HG02870 (cell line): Measurements from ENCODE around the gene TAT.
"Not testable (repeated sequence)": the region's sequence is repeated elsewhere in the genome, so short reads cannot be mapped to it uniquely, and the experiment has no call there.

Experiments used
- ATAC-seq: cut with Tn5 transposase; IDR thresholded peaks from one replicate; pipeline ENCODE4 v1.9.1; 2021; ENCODE audit warnings: mild to moderate bottlenecking, moderate library complexity; ENCODE audit not compliant: unreplicated experiment

TAT gene

DNA sequence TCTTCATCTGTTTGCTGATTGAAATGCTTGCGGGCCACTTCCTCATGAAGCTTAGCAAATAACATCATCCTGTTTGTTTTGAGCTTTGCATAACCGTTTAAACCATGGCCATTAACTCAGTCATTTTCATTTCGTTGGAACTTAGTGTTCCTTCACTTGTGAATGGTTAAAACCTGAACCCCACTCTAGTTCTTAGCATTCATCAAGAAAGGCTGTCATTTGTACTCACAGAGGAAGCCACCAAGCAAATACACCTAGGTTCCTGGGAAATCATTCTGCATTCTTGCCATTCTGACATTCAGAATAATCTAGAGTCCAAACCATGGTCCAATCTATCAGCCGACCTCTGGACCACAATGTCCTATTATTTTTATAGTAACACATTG, 8.4 kb upstream of the TAT start:
- no peak for ATAC-seq

DNA sequence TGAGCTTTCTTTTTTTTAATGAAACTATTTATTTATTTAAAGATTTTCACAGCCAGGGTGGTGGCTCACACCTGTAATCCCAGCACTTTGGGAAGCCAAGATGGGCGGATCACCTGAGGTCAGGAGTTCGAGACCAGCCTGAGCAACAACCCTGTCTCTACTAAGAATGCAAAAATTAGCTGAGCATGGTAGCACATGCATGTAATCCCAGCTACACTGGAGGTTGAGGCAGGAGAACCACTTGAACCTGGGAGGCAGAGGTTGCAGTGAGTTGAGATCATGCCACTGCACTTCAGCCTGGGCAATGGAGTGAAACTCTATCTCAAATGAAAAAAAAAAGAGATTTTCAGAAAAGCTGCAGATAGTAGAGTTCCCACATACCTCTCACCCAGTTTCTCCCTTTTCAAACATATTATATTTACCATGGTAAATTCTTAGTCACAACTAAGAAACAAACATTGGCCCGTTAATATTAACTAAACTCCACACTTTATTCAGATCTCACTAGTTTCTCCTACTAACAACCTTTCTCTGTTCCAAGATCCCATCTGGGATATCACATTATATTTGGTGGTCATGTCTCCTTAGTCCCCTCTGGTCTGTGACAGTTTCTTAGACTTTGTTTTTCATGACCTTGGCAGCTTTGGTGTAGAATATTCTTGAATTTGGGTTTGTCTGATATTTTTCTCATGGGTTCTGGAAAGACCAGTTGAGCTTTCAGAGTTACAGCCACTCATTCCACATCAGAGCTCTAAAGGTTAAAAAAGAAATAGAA, 7.8 kb upstream of the TAT start:
- no peak for ATAC-seq

DNA sequence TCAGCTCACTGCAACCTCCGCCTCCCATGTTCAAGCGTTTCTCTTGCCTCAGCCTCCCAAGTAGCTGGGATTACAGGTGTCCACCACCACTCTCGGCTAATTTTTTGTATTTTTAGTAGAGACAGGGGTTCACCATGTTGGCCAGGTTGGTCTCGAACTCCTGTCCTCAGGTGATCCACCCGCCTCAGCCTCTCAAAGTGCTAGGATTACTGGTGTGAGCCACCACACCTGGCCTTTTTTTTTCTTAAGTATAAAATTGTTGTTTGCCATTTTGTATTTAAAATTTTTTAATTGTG, 5.6 kb upstream of the TAT start:
- ATAC-seq, result not testable (repeated sequence)

DNA sequence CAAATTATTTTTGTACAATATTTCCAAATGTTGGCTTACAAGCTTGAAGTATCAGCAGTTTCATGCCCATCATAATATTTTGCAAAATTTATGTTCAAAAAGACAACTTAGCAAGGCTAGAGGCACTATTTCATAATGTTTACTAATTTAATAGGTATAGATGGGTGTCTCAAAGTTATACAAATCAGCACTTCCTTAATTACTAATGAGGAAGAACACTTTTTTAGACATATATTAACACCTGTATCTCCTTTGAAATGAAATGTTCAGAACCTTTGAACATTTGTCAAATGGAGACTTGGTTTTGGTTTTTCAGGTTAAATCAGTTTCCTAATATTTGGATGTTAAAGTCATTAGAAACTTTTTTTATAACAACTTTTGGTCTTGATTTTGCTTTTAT, 2.2 kb downstream of the TAT start:
- ATAC-seq, result no peak

DNA sequence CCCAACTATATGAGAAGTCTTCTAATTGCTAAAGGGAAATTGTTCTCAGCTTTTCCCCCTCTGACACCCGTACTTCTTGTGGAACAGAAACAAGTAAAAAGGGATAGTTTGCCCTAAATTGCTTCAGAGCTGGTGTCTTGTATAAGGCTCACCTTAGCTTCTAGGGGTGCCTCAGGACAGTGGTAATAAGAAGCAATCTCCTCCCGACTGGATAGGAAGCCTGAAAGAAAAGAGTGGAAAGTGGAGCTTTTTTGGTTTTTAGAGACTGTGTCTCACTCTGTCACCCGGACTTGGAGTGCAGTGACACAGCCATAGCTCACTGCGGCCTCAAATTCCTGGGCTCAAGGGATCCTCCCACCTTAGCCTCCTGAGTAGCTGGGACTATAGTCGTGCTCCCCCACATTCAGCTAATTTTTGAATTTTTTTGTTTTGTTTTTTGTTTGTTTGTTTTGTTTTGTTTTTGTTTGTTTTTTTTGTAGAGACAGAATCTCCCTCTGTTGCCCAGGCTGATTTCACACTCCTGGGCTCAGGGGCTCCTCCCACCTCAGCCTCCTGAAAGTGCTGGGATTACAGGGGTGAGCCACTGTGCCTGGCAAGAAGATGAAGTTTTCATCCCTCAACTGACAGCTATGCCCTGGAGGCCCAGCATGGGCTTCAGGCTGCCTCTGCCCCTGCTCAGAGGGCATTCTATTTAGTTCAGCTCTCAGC, 3.4 kb downstream of the TAT start:
- ATAC-seq, result no peak

DNA sequence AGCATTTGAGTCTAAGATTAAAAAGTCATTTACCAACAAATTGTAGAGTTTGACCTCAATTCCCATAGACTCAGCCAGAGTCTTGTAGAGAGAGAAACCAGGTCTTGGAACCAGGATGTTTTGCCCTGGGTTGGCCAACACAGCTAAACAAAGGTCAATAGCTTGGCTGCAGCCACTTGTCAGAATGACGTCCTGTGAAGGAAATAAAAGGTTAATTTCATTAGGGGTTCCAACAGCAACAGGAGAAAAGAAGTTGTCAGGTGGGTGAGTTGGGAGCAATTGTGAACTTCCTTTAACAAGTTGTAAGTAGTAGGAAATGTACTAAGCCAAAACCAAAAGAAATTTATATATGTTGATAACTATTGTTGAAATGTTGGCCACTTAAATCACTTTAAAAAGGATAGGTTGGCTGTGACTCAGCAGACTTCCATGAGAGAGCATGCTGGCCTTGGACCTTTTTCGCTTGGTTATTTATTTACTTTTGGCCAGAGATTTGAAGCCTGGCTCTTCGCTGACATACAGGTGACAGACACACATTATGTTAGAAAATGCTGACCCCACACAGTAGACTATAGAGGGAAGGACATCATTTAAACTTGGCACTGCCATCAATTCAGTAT, 4.3 kb downstream of the TAT start:
- no peak for ATAC-seq

DNA sequence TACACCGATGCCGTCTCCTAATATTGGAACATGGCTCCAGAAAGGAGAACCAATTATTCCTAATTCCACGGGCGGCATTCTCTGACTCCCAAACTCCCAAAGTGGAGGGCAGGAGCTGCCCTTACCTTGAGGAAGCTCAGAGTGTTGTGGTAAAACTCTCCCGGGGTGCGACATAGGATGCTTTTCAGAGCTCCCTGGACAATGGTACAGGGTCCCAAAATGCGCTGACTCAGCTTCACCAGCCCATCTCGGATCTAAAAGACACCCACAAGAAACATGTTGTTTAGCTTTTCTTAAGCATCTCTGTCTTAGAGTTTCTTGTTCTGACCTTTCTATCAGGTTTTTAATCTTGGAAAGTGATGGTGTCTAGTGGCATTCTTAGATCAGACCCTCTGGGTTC, 6.7 kb downstream of the TAT start:
- ATAC-seq, result no peak

DNA sequence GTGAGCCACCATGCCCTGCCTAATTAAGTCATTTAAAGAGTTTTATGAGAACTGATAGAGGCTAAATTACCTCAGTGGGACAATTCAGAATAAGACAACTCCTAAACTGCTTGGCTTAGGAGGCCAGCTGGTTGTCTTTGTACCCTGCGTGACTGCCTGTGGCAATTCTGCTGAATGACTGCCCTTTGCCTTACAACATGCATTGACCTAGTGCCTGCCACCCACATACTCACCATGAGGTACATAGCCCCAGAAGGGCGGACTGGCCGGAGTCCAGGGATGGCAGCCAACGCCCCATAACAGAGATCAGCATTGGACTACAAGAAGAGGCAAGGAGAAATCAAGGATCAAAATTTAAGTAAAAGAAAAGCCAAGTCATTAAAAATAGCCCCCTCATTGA, 7.3 kb downstream of the TAT start:
- ATAC-seq, result no peak

DNA sequence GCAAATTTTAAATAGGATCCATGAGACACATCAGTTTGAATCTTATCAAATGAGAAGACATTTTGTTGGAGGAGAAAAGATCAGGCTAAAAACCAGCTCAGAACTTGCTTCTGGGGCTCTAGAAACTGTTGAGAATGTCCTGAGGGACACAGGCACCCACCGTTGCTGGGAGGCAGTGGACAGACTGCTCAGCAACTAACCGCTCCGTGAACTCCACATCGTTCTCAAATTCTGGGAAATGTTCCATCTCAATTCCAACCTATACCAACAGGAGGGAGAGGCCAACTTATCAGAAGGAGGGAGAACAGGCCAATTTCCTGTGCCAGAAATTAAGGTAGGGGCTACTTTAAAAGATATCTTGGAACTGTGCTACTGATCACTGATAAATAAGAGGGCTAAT, 8.3 kb downstream of the TAT start:
- no peak for ATAC-seq

DNA sequence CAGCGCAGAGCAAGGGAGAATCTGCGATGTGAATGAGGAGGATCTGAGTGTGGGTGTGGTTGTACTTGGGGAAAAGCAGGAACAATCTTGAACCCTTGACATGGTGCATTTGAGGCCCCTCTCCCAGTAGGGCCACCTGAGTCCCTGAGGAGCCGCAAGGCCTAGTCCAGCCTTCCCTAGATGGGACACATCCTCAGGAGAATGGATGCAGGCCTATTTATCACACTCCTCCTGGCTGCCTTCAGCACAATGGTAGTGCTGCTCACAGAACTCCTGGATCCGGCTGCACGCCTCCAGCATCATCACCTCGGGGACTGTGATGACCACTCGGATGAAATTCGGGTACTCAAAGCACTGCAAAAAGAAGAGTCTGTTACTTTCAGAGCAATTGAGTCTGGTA, 9.0 kb downstream of the TAT start:
- ATAC-seq, result no peak

DNA sequence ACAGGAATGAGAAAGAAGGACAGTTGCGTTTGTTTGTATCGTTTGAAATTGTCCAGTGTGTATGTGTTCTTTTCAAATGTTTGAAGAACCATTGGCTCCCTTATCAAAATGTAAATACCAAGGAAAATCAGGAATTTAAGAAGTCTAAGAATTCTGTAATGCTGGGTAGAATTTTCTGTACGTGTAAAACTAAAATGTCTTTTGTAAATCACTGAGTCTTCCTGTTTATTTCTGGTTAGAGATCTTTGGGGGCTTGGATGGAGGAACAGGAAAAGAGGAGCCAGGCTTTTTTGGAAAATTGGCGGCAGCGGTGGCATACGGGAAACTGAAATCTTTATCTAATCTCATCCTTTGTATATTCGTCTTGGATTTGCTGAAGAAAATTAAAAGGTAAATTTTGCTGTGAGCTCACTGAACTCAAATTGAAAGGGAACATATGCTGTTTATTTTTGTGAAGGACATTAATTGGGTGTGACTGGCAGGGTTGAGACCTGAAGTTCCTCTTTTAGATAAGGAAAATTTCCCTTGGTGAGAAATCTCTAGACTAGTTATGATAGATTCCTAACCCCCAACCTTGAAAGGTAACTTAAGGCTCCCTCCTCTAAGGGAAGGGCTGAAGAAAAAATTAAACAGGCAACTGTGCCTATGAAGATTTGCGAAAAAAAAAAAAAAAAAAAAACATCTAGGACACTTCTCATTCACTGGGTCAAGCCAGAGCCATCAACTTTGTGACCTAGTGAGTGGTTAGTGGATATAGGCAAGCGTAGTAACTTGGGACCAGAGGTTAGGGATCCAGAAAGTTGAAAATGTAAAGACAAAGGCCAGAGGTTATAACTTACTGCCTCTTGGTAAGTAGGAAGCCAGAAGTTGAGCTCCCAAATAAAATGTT, 10.8 kb downstream of the TAT start:
- ATAC-seq, result no peak

DNA sequence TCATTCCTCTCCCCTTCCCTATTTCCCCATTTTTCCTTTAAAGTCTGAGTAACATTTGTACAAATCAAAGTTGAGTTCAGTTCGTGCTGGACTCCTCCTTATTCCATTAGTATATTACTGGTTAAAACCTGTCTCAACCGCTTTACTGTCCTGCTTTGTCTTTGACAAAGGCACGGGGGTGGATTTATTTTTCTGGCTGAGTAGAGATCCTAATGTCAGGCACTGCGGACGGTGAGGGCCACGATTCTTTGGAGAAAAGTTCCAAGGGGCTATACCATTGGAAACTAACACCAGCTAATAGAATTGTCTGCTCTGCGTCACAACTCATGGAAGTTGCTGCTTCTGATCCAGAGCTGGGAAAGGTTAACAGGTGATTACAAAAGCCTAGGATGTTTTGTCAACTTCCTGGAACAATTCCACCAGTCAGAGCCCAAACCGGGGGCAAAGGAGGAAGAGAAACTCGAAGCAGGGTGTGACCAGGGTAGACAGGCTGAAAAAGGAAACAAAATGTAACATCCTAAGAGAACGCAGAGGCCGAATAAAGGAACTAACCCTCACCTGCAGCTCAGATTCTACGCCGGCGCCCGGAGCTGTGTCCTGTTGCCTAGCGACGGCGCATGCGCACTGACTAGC, 12.4 kb downstream of the TAT start:
- peak; percentile 89 for ATAC-seq

DNA sequence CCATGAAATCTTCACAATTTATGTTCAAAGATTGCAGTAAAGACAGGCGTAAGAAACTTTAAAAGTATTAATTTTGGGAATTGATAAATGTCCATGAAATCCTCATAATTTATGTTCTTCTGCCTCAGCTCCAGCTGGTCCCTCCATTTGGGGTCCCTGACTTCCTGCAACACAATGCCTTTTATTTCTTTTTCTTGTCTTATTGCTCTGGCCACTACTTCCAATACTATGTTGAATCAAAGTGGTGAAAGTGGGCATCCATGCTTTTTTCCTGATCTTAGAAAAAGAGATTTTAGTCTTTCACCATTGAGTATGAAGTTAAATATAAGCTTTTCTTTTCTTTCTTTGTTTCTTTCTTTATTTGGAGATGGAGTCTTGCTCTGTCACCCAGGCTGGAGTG, 14.3 kb downstream of the TAT start:
- ATAC-seq, result no peak

DNA sequence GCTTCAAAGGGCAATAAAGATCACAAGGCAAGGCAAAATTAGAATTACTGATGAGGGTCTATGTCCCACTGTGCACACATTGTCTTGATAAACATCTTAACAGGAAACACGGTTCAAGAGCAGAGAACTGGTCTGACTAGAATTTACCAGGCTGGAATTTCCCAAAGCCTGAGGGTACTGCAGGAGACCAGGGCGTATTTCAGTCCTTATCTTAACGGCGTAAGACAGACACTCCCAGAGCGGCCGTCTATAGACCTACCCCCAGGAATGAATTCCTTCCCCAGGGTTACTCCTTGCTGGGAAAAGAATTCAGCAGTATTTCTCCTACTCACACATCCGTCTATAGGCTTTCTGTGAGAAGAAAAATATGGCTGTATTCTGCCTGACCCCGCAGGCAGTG, 15.0 kb downstream of the TAT start:
- not testable (repeated sequence) for ATAC-seq

DNA sequence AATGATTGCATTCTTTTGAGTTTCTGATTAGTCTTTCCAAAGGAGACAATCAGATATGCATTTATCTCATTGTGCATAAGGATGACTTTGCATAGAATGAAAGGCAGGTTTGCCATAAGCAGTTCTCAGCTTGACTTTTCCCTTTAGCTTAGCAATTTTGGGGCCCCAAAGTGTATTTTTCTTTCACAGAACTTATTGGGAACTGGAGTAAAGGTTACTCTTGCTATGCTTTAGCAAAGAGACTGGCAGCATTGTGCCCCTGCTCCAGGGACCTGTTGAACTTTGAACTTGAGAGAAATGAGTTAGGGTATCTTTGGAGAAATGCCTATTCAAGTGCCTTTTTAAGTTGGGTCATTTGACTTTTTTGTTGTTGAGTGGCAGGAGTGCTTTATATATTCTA, 17.0 kb downstream of the TAT start:
- ATAC-seq, result no peak

DNA sequence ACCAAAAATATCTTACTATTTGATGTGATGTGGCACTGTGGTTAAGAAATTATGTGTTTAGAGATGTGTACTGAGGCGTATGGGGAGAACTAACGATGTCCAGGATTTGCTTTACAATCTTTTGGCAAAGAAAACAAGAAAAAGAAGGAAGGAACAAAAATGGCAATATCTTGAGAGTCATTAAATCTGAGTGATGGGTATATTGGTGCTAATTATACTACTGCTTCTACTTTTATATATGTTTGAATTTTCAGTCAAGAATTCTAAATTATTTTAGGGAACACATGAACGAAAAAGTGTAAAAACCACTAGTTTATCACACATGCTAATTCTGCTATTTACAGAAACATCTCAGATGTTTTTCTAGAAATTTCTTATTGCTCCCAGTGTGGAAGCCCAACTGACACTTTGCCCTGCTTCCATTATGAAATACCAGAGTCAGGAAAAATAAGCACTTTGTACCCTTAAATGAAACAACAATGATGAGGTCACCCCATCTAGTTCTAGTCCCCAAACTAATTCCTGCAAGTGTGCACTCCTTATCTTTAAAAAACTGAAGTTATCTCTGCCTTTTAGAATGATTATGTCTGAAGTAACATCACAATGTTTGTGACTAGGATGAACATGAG, 18.8 kb downstream of the TAT start:
- ATAC-seq, result no peak

DNA sequence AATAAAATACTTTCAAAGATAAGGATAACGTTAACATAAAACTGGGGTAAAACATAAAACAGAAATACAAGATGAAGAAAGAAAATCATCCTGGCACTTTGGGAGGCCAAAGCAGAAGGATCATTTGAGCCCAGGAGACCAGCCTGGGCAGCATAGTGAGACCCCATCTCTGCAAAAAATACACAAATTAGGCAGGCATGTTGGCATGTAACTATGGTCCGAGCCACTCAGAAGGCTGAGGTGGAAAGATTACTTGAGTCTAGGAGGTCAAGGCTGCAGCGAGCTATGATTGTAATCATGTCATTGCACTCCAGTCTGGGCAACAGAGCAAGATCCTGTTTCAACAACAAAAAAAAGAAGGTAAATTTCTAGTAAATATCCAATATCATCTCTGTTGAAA, 19.6 kb downstream of the TAT start:
- no peak for ATAC-seq

DNA sequence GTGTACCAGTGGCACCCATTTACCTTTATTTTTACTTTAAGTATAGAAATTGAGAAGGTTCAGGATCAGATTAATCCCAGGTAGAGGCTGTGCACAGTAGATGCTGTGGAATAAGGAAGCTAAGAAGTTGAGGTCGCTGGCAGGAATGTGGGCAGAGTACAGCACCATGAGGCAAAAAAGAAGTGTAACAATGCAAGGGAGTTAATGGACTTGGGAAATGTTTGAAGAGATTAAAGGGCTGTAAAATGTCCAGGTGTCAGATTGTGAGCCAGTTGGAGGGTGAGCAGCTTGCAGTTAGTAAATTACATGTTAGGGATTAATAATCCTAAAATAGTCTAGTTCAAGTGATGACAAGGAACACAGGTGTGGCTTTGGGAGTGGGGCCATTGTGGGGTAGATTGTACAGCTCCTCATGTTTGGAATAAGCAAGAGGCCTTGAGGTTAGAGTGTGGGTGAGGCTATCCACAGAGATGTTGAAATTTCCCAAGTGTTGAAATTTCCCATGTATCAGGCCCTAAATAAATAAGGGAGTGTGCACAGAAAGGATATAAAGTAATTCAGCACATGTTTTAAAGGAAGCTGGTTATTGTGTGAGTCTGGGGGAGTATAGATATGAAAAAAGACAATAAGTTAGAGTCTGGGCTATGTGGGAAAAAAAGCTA, 21.5 kb downstream of the TAT start:
- no peak for ATAC-seq

DNA sequence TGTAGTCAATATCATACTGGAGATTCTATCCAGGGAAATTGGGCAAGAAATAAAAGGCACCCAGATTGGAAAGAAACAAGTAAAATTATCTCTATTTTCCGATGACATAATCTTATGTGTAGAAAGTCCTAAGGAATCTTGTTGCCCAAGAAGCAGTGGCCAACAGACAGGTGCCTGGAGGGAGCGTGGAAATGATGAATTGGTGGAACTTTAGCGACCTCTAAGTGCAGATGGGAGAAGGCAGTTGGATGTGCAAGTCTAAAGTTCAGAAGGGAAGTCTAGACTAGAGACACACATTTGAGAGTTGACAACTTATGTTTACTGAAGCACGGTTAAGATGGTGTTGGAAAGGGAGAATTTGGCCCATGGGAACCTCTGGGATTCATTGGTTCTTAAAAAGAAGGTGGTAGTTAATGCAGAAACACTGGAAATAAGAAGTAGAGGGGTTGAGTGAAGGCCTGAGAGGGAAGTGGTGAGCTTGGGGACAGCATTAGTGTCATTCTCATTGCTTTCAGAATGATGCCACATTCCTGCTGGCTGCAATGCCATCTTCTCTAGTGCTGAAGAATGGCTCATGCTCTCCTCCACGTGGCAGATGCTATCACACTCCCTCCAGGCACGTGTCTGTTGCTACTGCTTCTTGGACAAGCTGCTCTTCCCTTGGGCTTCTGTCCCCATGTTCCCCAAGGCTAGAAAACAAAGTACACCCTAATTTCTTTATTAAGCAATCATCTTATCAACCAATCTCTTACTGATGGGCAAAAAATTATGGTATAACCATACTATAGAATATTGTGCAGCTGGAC, 24.0 kb downstream of the TAT start:
- ATAC-seq, result no peak
